GM21381 (cell line): ENCODE data around the gene DRG1.
"Not testable (repeated sequence)": the region's sequence is repeated elsewhere in the genome, so short reads cannot be mapped to it uniquely, and the experiment has no call there.

Experiments used
- ATAC-seq: cut with Tn5 transposase; IDR thresholded peaks from one replicate; pipeline ENCODE4 v1.9.1; 2021; ENCODE audit warnings: mild to moderate bottlenecking, moderate library complexity; ENCODE audit not compliant: unreplicated experiment

The DRG1 gene

GRCh38 chr22:31442768-31443489 is 43.5 kb downstream of the DRG1 start:
- ATAC-seq, result no peak

- no peak for ATAC-seq
Observed at GRCh38 chr22:31443516-31443915, 44.1 kb downstream of the DRG1 start.

- no peak for ATAC-seq
Observed at GRCh38 chr22:31445642-31446041, 46.2 kb downstream of the DRG1 start.

GRCh38 chr22:31446208-31446607 is 46.8 kb downstream of the DRG1 start:
- no peak for ATAC-seq

GRCh38 chr22:31446767-31447166 is 47.4 kb downstream of the DRG1 start:
- no peak for ATAC-seq

- no peak for ATAC-seq
Observed at GRCh38 chr22:31447337-31447736, 47.9 kb downstream of the DRG1 start.

- ATAC-seq, result no peak
Observed at GRCh38 chr22:31448382-31448781, 49.0 kb downstream of the DRG1 start.

- ATAC-seq, result no peak
Observed at GRCh38 chr22:31449506-31449905, 50.1 kb downstream of the DRG1 start.

- no peak for ATAC-seq
Observed at GRCh38 chr22:31451709-31452571, 52.5 kb downstream of the DRG1 start.

- ATAC-seq, result no peak
Observed at GRCh38 chr22:31461699-31462098, 62.3 kb downstream of the DRG1 start.

- ATAC-seq, result no peak
Observed at GRCh38 chr22:31465307-31465706, 65.9 kb downstream of the DRG1 start.

- no peak for ATAC-seq
Observed at GRCh38 chr22:31474743-31475142, 75.3 kb downstream of the DRG1 start.

- ATAC-seq, result no peak
Observed at GRCh38 chr22:31475800-31476199, 76.4 kb downstream of the DRG1 start.

- ATAC-seq, result peak; percentile 74
Observed at GRCh38 chr22:31477329-31477728, 77.9 kb downstream of the DRG1 start.

- ATAC-seq, result no peak
Observed at GRCh38 chr22:31481129-31481528, 81.7 kb downstream of the DRG1 start.

- not testable (repeated sequence) for ATAC-seq
Observed at GRCh38 chr22:31482470-31482869, 83.1 kb downstream of the DRG1 start.
